Middle frontal gyrus (tissue), 1 donor: Measurements from ENCODE around the gene SLC9A9.

ENCODE experiments used
- DNase-seq: peaks from one replicate; pipeline ENCODE4 v3.0.0-alpha.2; 2015; ENCODE audit warnings: low spot score; ENCODE audit errors: extremely low spot score

The SLC9A9 gene

DNA sequence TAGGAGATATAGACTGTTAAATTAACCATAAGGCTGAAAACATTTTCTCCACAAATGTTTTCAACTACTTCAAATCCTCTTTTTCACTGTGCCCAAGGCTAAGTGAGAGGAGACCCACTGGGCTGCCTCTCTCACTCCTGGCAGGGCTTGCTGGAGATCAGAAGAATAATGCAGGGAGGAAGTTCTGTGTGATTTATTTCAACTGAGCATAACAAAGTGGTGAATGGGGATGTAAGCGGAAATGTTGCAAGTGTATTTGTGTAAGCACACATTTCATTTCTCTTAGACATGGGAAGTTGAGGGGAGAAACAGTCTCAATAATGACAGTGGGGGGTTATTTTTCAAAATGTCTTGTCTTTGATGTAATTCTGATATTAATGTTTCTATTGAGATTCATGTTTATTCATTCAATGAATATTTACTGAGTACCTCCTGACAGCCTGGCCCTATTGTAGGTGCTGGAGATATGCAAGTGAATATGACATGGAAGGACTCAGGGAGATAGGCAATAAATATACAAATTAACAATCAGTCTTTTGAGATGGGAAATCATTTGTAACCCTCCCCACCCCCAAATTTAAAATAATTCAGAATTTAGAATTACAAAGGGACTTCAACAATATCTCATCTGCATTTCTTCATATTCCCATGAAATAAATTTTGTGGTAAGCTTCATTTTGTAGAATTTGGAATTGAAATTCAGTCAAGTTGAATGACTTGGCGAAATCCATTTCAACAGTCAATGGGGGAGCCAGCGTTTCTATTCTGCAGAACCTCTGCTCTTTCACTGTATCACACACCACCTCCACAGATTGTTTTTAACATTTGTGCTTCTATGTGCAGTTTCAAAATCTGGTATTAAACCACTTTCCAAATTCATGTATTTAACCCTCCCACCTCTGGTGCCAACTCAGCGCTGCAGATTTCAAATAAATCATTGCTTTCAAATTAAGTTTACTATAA lies 247.2 kb downstream of the SLC9A9 start:
- no peak for DNase-seq

DNA sequence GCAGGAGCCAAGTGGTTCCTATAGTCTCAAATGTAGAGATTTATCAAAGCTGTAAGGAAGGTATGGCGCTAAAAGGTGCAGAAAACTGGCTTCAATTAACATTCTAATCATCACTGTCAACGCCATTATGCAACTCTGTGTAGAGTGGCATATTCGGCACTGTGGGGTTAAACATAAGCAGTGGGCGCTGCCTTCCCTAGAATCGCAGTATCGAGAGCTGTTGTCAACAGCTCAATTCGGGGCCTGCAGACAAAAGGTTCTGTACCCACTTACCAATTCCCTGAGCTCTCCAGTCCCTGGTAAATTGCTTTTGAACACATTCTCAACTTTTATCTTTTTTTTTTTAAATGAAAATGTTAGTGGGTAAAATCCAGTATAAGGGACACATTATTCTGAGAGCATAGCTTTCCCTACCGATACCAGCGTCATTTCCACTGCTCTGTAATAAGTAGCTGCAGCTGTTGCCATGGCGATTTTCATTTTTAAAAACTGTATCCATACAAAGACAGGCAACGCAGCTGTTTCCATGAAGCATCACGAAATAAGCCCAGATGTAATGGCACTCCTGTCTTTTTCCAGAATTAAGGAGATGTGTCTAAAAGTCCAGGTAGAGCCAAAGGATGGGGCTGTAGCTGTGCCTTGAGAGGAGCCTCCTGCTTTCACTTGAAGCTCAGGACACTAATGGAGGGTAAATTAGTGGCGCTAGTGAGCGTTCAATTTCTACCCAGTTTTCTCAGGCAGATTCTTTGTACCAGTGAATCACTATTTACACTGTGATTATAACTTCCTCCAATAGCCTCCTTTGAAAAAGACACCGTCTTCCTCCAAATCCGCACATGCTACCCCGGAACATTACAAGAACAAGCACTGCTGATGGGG lies 250.3 kb downstream of the SLC9A9 start:
- DNase-seq: peak; percentile 18

DNA sequence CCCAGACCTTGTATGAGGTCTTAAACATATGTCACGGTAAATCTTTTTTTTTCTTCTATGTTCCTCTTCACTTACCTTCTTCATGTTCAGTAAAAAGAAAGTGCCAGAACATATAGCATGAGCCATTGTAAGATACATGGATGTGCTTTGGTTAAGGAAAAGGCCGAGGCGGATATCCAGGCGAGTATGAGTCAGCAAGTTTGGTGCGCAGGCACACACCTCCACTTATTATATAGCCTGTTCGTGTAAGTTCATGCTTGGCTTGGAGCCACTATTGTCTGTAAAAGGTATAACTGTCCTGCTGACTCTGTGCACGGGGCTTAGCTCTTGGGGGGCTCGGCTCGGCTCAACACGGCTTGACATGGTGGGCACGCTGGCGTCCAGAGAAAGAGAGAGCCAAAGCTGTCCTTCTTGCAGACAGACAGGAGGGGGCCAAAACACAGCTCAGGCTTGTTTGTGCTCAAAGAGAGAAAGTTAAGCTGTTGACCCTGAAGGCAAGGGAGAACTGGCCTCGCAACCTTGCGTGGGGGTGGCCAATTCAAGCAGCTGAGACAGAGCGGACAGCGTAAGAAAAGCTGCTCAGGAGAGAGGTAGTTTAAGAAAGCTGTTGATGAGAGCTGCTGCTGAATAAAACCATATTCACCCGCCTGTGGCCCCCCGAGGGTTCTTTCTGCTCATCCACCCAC lies 251.2 kb downstream of the SLC9A9 start:
- no peak for DNase-seq

DNA sequence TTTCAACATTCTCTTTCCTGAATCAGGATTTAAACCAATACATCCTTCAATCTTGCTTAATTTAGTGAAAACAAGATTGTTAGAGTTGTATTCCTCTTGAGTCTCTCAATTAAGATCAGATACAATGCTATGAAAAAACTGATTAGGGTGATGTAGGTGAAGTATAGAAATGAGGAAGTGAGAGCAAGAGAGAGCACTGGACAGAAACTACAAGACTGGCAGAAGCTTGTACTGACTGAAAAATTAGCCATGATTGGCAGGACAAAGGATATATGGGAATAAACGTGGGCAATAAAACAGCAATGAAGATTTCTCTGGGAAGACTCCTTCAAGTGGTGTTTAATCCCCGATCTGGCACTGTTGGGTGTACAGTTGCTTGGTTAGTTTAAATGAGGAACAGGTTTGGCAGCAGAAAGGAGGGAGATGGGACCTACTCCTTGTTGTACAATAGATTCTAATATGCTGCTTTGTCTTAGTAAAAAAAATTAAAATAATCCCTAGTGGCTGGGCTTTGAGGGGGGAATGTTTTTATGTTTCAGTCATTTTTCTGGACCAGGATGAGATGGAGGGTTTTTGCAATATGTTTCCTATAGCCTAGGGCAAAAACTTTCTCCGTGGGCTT lies 252.7 kb downstream of the SLC9A9 start:
- no peak for DNase-seq

DNA sequence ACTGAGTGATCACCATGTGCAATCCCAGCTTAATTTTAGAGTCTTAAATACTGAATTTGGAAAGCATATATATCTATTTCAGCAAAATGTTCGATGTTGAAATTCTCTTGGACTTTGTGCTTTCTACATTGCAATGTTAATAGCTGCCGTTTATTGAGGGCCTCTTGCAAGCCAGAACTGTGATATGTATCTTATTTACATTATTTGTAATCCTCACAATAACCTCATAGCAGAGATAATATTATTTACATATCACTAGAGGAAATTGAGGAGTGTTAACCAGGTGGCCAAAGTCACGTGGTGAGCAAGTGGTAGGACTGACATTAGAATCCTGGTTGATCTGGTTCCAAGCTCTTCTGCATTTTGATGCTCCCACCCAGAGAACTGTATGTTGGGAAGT lies 254.1 kb downstream of the SLC9A9 start:
- DNase-seq: no peak

DNA sequence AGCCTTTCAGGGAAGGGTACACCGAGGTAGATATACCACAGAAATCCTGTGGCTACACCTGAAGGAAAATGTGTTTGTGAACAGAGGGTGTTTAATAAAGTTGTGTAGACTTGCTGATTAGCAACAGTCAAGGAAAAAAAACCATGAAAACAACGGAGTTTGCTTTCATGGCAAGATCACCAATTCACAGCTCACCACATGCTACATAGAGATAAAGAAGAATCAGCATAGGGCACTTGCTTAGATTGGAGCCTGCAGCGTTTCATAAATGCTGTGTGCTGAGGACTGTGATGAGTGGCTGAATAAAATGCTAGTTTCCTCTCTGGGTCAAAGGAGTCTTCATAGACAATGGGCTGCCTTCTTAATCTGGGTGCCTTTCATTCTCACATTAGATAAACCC lies 257.6 kb downstream of the SLC9A9 start:
- DNase-seq: no peak

DNA sequence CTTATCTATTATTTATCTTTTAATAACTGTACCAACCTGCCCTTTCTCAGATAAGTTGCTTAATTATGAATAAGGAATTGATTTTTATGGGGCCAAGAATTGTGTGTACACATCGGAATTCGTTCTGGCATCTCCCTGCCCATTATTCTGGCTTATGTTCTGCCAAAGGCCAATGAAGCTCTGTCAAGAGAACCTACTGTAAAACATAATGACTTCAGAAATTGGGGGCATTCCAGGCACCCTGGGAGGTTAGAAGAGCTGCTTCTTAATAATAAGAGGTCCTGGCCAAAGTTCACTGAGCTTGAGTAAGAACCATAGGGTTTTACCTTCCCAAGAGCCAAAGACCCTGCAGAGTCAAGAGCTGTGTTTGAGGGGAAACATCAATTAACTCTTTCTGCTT lies 261.7 kb downstream of the SLC9A9 start:
- no peak for DNase-seq

DNA sequence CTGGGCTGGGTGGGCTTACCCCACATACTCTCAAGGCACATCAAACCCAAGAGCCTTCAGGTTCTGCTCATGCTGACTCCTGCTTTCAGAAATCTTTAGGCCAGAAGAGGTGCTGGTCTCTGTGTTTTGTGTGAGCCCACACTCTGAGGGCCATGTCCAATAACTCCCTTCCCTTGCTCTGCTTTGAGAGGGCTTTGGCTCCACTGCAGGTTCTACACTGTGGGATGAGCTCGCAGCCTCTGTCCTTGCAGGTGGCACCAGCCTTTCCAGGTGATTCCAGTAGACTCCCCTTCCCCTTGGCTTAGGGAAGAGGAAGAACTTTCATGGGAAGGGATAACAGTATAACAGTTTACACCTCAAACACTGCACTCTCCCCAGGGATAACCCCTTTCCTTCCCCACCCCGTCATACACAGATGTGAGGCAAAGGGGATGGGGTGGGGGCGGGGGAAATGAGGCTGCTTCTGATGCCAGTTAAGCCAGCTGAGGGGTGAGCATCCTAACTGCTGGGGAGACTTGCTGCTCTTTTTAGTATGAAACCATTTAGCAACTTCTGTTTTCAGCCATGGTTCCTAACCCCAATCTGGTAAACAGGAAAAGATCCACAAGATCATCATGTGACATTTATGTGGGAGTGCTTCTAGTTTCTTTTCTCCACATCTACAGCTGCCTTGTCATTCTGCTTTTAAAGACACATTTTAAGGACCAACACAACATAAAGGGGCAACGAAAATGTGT lies 262.4 kb downstream of the SLC9A9 start:
- DNase-seq: no peak

DNA sequence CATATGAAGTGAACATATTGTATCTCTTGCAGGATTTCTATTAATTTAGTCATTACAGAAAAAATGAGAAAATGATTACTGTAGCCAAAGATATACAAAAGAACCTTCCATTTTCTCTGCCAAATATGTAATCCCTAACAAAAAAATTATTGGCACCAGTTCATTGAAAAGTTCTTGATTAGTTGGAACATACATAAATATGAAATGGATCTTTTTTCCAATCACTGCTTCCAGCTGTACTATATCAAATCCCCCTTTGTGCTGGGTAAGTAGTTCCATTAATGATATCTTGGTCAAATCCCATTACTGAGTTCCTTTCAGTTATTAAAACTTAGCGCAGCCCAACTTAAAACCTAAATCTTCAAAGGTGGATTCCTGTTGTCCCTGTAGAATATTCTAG lies 263.8 kb downstream of the SLC9A9 start:
- DNase-seq: no peak

DNA sequence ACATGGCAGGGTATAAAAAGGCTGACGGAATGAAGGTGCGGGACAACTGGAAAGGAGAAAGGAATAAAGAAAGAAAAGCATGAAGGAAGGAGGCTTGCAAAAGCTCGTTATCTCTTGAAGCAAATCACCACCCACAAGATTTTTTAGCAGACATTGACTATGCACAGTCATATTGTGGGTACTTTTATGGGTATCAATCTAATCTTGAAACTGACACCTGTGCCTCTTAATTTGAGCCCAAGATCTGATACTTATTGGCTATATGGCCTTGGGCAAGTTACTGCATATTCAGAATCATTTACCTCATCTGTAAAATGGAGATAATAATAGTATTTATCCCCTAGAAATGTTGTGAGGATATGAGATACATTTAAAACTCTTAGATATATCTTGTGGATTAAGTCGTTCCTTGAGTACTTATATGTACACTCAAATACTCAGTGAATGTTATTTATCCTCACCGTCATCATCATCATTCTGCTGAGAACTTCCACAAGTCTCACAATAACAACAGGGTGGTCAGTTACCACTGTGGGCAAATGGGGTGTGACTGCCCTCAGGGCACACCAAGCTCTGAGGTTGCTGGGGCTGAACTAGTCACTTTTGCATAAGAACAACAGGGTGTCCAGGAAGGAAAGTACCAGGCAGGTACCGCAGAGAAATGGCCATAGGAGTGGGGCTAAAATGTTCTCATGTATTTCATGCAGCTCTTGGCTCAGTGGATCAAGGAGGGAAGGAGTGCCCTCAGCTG lies 266.1 kb downstream of the SLC9A9 start:
- DNase-seq: no peak

DNA sequence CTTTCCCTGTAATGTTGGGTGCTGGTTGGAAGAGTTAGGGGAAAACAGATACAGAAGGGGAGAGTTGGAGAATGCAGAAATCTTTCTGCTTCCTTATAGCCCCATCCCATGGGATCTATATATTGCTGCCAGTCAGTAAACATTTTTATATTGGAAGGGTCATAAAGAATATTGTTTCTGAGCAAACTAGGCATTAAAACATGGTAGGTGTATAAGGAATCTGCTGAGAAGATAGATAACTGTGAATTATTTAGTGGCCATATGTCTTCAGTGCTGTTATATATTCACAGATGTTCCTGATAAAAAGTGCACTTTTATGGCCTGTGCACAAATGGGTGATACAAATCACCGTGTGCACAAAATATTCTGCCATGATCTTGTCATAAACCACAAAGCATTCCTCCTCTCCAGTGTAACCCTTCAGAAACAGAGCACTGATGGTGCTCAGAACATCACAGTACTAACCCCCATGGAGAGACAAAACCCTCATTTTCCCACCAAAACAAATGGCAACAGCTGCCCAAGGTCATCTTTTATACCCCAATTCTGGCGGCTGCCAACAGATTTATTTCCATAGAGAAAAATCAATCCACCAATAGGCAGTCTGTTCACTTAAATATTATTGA lies 269.3 kb downstream of the SLC9A9 start:
- no peak for DNase-seq

DNA sequence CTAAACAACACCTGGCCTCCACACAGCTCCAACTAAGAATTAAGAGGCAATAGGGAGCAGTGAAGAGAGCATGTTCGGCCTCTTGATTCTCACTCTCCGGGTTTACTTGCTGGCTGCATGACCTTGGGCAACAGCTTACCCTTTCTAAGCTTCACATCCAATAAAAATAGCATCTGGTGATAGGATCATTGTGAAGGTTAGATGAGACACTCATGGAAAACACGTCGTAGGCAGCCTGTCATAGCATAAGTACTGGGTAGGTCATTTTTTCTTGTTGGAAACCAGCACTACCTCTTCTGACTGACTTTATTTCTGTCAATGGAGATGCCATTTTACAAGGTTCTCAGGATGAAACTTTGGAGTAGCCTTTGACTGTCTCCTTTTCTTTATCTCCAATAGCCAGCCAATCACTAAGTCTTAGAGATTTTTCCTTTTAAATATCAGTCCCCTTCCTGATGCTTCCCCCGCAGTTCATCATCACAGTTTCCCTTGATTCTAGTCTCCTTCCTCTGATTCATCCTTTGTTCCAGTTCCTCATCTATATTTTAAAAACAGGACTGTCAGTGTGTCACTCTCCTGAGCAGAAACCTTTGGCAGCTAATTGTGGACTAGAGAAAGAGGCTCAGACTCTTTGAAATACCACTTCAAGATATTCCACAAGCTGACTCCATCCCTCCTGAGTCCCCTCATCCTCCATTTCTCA lies 271.5 kb downstream of the SLC9A9 start:
- DNase-seq: no peak

DNA sequence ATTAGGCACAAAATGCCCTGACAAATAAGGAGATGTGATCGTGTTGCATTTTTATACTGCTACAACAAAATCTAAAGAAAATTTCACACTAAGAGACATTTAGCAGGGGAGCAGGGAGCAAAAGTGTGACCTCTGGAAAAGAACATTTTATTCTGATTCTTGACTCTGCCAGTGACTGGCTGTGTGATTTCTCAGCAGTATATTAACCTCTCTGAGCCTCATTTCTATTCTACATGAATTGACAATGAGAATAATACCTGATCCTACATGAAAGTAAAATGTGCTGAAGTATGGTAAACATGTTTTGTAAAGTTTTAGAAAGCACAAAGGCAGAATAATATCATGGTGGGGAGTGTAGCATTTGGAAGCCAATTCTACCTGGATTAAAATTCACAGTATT lies 273.3 kb downstream of the SLC9A9 start:
- no peak for DNase-seq

DNA sequence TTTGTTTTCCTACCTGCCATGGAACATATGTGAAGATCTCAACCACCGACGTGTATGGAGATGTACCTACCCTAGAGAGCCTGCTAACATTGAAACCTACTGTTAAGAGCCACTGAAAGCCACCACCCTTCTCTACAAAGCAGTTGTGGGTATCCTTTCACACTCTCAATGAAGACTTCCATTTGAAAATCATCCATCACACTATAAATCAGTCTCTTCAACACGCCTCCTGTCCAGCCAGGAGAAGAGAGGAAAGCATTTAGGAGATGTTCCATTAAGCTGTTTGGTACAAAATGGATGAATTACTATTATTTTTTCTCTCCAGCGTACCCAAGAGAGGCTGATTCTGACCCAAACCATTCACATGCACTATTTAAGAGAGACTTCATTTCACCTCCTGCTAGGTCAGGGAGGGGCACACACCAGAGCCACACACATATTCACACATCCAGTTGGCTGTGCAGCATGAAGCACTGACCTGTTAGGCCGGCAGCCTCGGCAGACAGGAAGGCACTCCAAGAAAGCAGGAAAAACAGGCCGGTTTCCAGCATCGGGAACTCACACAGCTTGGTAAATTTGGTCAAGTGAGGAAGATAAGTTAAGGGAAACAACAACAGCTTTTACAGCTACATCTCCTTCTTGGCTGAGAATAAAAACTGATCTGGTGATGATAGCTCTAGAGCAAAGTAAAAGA lies 274.5 kb downstream of the SLC9A9 start:
- no peak for DNase-seq

DNA sequence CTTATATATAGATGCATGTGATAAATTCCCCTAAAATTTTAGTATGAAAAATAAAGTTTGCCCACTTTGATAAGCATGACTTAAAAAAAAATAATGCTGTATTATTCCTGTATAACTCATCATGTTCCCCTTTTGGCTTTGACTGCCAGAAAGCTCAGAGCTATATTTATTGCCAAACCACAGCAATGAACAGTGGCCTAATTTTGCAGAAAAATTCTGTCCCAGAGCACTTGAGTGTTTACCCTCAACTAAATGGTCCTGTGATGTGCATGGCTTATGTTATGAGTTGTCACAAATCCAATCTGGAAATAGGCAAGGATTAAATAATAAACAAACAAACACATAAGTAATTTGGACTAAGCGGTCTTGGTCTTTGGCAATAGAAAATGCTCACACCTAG lies 276.7 kb downstream of the SLC9A9 start:
- no peak for DNase-seq

DNA sequence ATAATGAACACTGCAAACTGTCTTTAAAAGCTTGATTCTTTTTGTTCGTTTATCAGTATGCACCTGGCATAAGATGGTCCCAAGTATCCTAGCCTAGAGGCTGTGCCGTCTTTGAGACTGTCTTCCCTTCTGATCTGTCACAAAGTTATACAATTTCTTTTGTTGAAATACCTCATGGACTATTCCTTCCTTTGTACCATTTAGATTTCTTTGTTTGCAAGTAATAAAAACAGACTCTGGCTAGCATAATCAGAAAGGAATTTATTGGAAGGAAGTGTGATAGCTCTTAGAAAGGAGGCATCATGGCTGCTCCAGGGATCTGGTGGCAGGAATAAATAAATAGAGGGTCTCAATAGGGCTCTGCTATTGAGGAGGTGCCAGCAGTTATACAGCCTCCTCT lies 280.4 kb downstream of the SLC9A9 start:
- DNase-seq: no peak

DNA sequence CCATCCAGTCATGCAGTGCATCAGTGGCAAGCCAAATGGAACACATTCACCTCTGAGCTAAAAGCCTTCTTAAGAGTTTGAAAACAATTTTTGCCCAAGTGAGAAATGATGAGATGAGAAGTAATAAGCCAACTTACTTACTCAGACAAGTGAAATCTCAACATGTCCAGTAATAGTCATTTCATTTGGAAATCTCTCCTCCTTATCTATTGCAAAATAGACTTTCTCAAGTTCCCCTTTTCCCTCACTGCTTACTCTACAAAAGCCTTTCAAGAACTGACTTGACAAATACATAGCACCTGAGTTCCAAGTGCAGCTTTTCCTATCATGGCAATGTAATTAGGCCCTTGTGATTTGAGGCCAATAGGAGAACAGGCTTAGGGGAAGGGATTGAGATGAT lies 282.3 kb downstream of the SLC9A9 start:
- DNase-seq: no peak

DNA sequence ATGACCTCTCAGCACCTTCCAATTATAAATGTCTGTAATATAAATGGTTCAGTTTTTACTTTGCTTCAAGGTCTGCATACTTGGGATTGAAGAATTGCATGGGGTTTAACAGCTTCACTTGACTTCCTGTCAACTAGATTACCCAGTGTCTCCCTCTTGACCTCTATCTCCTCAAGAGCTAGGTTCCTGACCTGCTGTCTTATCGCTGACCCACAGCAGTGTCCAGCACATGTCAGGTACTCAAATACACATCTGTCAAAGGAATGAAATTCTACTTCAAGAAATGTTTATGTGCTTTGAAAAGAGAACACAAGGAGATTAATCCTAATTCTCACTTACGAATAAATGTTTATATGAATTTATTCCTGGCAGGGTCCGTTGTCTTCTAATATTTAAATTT lies 284.5 kb downstream of the SLC9A9 start:
- DNase-seq: no peak
